Non-pigmented ciliary epithelial cell (primary cell): ENCODE measurements around the gene TMEM181.

Source experiments
- DNase-seq: peaks from one replicate; pipeline ENCODE4 v3.0.0-alpha.2; 2010; ENCODE audit warnings: low read depth

Gene TMEM181

GRCh38 chr6:158564243-158565121, 4.6 kb downstream of the TMEM181 start:
- DNase-seq = no peak

DNA sequence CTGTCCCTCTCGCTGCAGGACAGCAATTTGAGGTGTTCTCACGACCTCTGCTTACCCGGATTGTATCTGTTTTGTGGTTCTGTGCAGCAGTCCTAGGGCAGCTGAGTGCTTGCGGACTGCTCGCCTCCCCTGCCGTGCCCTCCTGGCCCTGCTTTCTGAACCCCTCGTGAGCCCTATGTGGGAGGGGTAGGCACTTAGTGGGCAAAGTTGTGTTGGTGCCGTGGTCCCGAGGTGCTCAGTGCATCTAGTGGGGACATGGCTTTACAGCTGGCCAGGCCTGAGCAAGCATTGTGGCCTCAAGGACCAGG, 5.2 kb downstream of the TMEM181 start:
- no peak for DNase-seq

GRCh38 chr6:158565482-158566040, 5.7 kb downstream of the TMEM181 start:
- no peak for DNase-seq

GRCh38 chr6:158566207-158566818, 6.4 kb downstream of the TMEM181 start:
- DNase-seq = no peak

DNA sequence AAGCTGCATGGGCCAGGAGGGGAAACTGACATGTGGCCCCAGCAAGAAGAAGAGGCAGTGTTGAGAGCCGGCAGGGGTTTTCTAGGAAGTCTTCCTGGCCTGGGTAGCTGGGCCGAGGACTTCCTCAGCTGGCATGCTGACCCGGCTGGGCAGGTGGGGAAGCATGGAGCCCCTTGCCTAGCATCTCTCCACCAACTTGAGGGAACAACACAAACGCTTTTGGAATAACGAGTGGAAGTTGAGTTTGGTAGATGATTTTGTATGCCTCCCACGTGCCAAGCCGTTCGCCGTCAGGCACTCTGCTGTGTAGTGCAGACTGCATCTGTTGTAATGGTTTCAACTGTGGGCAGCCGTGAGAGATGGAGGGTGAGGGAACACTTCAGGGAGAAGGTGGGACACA, 7.3 kb downstream of the TMEM181 start:
- no peak for DNase-seq

GRCh38 chr6:158567871-158568401, 8.0 kb downstream of the TMEM181 start:
- no peak for DNase-seq

DNA sequence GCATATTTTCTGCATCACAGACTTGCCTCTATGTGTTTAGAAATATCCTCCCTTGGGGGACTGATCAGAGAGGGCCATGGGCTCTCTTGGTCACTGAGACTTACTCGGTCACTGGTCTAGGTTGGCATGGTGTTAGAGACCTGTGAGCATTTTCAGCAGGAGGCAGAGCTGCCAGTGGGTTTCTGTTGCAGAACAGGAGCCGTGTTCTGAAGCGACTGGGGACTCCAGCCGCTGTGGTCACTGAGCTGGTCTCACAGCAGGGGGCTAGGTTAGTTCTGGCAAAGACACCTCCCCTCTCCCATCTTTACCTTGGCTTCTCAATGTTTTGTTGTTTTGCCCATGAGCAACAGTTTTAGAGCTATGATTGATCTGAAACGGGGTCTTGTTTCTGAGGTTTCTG, 8.7 kb downstream of the TMEM181 start:
- no peak for DNase-seq

GRCh38 chr6:158569036-158569435, 9.1 kb downstream of the TMEM181 start:
- no peak for DNase-seq

- no peak for DNase-seq
Measured at GRCh38 chr6:158570681-158570962, 10.7 kb downstream of the TMEM181 start.

GRCh38 chr6:158571826-158572652, 12.1 kb downstream of the TMEM181 start:
- no peak for DNase-seq

DNA sequence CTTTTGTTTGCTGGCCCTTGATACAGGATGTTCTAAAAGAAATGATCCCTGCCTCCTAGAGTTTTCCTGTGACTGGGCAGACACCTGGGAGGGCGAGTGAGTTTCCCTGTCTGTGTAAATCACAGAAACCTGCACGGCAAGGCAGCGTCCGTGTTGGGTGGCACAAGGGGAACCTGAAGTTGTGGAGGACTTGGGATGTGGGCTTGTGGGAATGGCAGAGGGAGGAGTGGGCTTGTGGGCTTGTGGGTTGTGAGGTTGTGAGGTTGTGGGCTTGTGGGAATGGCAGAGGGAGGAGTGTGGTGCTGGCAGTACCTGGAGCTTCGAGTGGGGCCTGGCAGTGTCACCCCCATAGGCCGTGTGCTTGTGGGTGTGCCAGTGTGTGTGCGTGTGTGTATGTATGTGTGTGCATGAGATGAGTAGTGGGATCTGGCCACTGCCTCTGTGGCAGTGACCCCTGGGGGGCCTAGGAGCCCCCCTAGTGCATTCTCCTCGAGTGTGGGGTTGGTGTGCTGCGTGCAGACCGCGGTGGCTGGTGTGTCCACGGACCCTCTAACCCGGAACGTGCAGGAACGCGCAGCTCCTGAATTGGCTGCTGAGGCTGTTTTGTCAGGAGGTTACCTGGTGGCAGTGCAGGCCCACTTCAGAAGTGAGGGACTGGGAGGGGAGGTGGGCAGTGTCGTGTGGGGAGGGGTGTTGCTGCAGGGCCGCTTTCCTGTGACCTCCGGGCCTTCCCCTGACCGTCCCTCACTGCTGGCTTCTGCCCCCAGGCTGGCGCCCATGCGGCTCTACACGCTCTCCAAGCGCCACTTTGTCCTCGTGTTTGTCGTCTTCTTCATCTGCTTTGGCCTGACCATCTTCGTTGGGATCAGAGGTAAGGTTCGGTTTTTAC, 13.0 kb downstream of the TMEM181 start:
- DNase-seq = no peak

GRCh38 chr6:158573542-158573931, 13.6 kb downstream of the TMEM181 start:
- DNase-seq = no peak

GRCh38 chr6:158574800-158575199, 14.9 kb downstream of the TMEM181 start:
- no peak for DNase-seq

GRCh38 chr6:158575550-158575949, 15.7 kb downstream of the TMEM181 start:
- no peak for DNase-seq

GRCh38 chr6:158584236-158584651, 24.4 kb downstream of the TMEM181 start:
- no peak for DNase-seq

DNA sequence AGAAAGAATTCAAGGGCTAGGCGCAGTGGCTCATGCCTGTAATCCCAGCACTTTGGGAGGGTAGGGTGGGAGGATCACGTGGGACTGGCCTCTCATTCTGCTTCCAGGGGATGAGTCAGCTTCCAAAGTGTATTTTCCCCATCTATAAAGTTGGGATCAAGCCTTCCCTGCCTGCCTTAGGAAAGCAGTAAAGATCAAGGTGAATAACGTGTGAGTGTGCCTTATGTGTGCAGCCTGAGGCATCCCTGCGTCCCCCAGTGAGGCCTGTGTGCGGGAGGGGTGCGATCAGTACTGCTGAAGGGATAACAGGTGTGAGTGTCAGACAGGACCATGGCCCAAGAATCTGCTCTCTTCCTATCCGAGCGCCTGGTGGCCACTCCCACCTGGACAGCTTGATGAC, 26.8 kb downstream of the TMEM181 start:
- DNase-seq = no peak

GRCh38 chr6:158589366-158589765, 29.5 kb downstream of the TMEM181 start:
- no peak for DNase-seq

DNA sequence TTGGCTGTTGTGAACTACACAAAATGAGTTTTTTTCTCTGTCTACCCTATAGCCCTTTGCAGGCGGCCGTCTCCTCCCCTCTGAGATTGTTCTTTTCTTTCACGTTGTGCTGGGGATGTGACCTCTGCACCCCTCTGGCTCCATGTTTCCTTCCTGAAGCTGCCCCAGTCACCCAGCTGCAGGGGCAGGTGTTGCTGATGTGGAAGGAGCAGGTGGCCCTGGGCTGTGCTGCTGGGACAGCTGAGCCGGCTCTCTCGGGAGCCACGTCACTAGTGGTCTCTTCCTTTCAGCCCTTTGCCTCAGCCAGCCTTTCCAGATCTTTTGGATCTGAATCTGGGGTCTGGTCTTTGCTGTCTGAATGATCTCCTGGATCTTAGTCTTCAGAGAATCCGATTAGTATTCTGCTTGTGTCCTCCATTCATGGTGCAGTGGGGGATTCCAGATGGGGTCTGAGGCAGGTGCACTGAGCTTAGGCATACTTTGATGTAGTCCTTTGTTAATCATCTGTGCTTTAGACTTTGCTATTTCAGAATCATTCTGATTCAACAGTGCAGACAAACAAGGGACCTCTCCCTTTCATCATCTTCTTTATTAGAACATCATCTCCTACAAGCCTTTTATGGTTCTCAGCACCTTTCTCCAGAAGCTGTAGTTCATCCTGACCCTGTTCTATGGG, 31.4 kb downstream of the TMEM181 start:
- no peak for DNase-seq

DNA sequence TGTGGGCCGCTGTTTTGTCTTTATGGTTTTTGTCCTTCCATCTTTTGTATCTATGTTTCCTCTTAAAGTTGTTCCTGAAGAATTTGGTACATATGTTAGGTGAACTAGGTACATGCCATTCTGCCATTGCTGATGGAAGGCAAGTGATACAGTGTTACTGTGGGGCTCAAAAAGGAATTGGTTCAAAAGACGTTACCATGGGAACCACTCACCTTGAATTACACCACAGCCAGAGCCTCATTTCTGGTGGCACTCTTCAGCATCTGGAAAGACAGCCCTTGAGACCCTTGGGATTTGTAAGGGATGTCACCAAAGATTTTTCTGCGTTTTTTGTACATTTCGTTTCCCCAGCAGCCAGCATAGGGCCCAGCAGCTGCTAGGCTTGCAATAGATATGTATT, 31.9 kb downstream of the TMEM181 start:
- DNase-seq = no peak

- no peak for DNase-seq
Measured at GRCh38 chr6:158593670-158594069, 33.8 kb downstream of the TMEM181 start.

DNA sequence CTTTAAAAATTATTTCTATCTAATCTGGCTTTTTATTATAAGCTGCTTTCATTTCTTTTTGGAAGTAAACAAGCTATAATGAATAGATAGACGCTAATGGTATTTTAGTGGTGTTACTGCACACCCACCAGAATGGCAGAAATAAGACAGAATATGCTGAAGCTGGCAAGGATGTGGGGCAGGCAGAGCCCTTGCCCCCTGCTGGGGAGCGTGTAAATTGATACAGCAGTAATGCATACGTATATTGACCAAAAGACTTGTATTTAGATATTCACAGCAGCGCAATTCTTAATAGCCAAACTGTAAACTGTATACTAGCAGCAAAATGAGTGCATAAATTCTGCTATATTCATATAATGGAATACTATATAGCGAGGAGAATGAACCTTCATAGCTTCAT, 35.3 kb downstream of the TMEM181 start:
- no peak for DNase-seq
